ENCODE measurements around the gene EPHB1.
A peak's percentile ranks its signal among the peaks of the same experiment; 100 is the strongest.

The EPHB1 gene

DNA sequence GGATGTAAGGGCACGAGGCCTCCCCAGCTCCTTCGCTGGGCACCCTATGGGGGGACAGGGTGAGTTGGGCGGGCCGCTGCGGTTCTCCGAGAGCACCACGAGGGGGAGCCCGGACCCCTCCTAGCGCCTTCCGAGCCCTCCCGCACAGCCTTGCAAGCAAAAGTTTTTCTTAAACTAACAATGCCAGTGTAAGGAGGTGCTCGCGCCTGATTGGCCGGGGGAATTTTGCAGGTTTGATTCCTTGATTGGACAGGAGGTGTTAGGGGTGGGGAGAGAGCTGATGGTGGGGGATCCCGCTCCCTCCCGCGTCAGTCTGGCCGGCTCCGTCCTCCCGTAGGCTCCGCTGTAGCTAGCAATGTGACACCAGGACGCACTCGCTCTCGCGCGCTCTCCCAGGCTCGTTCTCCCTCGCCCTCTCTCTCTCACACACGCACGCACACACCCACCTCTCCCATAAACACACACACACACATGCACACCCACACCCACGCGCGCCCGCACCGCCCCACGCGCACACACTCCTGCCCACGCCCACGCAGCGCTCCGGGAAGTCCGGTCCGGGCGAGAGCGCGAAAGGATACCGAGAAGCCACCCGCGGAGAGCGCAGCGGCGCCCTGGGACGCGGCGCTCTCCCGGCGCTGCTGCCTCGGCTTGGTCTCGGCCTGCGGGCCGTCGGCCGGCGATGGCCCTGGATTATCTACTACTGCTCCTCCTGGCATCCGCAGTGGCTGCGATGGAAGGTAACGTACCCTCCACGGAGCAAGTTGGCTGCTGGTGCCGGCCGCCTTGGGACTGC, at the start of gene EPHB1:
EPHB1 (plus strand) TSS at position 311 of the 796 bp plus-strand sequence.
- peak; percentile 47 for DNase-seq (ENCODE audit: low read depth)

DNA sequence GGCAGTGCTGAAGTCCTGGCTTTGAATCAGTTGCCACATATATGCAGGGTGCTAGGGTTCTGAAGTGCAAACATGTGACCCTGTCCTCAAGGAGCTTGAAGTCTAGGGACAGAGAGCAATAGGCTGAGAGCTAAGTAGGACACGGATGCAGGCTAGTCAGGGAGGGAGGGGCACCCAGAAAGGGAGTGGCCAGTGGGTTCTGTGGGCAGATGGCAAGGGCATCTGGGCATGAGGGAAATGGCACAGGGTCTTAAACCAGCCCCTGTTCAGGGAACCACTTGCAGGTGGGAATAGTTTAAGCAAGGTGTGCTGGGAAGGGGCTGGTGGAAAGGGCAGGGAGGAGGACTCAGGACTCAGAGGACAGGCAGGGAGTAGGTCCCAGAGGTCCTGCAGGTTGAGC, 46.4 kb upstream of the EPHB1 start:
- DNase-seq (ENCODE audit: low read depth), result no peak

DNA sequence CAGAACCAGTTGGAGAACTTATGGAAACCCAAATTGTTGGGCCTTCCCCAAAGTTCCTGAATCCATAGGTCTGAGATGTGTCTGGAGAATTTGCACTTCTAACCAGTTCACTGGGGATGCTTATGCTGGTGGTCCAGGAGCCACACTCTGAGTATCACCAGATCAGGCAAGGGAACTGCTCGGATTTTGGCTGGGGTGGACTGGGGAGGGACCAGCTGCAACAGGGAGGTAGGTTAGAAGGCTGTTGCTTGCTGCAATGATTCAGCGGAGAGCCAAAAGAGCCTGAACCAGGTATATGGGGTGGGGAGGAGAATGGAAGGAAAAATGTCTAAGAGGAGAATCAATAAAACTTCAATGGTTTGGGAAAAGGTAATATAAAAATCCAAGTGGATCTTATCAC, 45.9 kb upstream of the EPHB1 start:
- DNase-seq (ENCODE audit: low read depth), result no peak

DNA sequence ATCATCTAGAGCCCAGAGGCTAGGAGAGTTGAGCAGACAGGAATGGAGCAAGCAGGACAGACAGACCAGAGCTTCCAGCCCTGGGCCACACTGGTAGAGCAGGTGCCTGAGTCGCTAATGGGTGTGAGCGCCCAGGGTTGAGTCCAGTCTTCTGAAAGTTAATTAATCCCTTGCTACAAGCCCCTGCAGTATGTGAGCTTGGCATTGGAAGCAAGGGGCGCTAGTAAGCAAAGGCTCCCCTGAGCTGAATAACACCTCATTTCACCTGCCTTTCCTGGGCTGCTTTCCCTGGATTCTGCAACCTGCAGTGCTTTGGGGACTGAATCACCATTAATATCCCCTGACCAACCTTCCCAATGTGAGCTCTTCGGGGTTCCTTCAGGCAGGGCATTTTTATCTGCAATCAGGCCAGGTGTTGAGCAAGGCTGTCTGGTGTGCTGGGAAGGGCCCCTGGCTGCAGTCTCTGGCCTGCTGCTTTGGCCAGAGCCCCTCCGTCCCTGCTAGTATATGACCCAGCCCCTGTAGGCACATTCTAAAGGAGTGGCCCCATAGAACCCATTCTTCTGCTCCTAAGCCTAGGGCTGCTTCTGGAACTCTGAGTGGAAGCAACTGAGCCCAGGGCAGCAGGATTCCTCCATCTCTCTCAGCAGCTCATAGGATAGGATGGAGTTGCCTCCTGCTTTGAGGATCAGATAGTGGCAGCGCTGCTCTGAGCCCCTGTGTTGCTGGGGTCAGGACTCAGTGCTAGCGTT, 45.1 kb upstream of the EPHB1 start:
- DNase-seq (ENCODE audit: low read depth), result no peak

DNA sequence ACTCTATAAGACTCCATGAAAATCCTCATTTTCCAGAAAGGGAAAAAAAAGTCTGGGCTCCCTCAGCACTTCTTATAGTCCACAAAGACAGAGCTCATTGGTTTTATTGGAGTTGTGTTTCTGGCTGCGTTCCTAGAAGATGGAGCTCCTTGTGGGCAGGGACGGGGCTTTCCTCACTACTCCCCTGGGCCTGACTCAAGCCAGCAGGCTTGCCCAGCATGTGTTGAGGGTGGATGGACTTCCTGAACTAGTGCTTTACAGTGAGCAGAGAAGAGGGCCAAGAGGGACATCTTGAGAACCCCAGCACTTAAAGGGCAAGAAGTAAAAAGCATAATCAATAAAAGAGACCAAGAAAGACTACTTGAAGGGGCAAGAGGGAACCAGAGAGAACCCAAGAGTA, 43.2 kb upstream of the EPHB1 start:
- no peak for DNase-seq (ENCODE audit: low read depth)

DNA sequence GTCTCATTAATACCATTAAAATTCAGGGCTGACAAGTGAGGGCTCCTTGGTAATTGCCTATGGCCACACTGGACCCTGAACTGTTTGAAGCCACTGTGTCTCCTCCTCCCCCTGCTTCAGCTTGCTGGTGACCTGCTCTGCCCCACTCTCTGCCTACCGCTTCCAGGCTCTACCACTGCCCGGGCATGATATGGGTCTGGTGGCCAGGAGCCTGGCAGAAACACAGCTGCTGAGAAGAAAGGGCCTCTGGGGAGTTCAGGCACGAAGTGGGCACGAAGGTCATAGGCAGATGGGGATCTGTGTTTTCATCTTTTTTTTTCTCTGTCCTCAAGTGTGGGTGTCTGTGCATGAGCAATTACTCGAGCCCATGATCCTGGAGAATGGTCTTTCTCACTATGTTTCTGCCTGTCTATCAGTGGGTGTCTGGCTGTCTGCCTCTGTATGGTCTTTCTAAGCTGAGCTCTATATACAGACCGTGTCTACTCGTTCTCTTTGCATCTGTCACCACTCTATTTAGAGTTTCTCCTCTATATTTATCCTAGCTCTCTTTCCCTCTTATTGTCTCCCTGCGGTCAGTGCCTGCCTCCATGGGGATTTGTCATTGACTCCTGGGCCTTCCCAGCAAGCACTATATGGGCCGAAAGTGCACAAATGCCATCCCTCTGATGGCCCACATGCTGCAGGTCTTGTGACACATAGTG, 42.1 kb upstream of the EPHB1 start:
- DNase-seq (ENCODE audit: low read depth), result no peak

DNA sequence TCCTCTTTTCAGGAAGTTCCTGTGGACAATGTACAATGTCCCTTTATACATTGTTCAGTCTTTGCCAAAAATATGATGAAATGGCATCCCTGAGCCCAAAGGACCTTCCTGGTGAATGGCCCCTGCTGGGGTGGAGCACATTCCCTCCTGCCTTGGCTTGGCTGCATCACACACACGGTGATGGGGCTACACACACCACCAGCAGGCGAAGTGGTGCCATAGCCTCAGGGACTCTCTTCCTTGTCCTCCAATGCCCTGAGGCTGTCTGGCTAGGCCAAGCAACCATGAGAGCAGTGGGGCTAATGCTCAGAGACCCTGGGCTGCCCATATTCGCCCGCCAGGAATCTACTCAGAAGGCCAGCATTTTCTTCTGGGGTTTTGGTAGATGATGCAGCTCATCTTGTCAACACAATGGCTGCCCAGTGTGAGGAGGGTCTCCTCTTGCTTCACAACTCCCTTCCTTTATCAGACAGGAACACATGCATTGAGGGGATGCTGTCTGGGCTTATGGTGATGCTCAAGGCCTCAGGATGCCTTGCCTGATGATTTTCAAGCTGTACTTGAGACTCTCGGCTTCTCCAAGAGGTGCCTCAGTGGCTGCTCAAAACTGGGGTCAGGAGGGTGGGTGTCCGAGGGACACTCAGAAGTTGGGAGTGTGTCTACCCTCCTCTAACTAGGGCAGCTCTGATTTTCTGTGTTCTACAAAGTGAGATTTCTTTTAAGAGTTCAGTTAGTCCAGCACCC, 40.9 kb upstream of the EPHB1 start:
- DNase-seq (ENCODE audit: low read depth), result no peak

DNA sequence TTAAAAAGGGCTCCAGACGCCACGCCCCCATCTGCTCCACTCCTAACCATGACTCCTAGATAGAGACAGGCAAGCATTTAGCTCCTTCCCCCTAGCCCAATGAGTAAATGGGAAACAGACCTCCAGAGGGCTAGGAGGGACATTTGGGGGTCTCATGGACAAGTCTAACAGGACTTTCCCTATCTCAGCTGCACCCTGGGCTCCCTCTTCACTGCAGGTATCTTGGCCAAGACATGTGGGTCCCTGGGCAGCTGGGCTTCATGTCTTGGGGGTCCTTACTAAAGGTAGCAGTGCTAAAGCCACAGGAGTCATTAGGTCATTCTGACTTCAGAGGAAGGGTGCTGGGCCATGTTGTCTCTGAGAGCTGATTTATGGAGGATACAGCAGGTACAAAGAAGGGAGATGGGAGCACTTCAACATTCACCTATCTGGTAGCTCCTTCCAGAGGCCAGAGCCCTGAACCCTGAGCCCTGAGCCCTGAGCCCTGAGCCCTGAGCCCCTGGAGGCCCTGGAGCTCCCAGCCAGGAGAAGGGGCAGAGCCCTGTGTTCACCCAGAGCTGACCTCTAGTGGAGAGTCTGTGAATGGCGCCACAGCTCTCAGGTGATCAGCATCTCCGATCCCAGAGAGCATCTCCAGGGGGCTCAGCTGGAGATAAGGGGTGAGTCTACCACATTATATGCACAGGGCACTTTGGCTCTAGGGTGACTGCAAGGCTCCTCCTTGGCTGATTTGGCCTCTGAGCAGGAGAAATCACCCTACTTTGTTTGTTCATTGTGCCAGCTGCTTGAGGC, 40.1 kb upstream of the EPHB1 start:
- peak; percentile 19 for DNase-seq (ENCODE audit: low read depth)

DNA sequence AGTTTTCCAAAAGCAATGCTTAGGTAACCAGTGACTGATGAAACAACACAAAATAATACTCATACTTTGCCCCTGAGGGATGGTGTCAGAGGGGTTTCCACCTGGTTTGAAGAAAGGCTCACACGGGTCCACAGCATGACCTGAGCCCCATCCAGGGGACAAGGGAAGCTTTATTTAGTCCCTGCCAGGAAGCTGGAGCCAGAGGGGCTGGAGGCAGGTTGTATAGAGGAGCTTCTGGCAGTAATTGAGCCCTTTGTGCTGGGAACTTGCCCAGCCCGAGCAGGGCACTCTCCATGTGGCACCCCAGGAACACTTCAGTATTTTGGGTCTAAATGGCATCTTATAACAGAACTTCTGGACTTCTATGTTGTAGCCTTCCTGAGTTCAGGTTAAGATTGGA, 39.2 kb upstream of the EPHB1 start:
- no peak for DNase-seq (ENCODE audit: low read depth)

DNA sequence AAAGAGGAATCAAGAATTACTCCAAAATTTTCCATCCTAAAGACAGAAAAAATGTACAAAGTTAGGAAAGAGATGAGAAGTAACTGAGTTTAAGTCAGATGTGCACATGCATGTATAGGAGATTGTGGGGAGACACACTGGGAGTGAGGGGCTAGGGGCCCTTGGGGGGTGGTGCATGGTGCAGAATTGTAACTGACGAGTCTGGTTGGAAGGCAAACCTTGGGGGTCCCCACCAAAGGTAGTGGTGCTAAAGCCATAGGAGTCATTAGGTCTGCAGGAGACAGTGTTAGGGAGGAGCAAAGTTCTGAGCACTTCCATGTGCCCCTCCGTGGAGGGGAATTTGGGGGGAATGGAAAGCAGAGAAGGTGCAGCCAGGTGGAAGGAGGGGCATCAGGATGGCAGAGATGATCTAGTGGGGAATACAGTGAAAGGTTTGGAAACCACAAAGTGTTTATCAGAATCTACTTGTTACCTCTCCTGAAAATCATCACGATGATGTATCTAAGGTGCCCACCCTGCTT, 37.5 kb upstream of the EPHB1 start:
- no peak for DNase-seq (ENCODE audit: low read depth)

DNA sequence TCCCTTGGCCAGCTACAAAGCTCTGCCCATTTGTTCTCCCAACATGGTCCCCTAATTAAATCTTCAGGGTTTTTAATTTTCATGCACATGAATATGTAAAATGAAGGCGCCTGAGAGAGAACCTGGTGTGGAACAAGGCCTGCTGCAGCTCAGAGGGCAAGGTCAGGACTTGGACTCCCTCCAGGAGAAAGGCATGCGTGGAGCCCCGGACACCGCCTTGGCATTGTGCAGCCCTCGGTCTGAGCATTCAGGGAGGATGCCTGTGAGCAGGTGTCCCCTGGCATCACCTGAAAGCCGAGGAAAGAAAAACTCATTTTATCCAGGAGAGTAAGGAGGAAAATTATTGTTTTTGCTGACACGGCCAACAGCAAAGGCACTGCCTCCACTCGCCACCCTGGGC, 33.8 kb upstream of the EPHB1 start:
- DNase-seq (ENCODE audit: low read depth), result no peak

DNA sequence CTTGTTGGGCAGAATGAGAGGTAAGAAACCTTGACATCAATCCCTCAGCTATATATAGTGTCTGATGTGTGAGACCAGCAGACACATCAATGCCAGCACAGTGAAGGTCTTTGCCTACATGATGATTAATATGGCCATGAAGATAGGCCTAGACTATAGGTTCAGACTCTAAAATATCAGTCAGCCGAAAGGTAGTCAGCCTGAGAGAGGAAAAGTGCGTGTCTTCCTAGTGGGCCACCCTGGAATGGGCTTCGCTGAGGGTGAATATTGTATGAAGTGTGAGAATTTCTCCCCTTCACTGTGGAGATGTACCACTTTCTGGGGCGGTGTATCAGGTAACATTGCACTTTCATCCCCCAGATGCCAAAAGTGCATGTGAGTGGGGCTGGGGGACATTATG, 33.0 kb upstream of the EPHB1 start:
- DNase-seq (ENCODE audit: low read depth), result no peak

DNA sequence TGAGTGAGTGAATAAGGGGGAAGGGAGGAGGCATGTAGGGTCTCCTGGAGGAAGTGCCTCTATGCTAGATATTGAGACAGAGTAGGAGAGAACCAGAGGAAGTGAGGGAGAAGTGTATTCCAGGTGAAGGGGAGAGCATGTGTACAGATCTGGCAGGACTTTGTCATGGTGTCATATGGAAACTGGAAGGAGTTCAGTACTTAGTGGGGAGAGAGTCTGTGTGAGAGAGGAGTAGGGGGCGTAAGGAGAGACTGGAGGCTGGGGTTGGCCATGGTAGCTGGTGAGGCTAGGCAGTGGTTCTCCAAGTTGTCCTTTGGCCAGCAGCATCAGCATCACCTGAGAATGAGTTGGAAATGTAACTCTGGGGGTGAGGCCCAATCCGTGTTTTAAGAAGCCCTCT, 29.6 kb upstream of the EPHB1 start:
- no peak for DNase-seq (ENCODE audit: low read depth)

DNA sequence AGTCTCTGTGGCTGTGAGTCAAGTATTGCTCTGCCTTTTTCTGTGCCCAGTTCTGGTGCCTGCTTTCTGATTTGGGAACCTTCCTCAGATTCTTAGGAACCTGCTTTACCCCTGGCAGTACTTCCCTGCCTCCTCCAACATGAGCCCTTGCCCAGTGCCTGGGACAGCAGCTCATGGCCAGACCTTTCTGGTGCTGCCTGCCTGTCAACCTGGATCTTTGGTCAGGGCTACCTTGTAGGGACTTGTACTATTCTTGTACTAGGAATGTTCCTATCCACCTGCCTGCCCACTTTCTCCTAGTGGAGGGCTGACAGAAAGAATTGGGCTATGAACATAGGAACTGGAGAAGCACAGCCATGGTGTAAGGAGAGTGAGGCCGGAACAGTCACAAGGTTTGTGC, 28.8 kb upstream of the EPHB1 start:
- DNase-seq (ENCODE audit: low read depth), result no peak

DNA sequence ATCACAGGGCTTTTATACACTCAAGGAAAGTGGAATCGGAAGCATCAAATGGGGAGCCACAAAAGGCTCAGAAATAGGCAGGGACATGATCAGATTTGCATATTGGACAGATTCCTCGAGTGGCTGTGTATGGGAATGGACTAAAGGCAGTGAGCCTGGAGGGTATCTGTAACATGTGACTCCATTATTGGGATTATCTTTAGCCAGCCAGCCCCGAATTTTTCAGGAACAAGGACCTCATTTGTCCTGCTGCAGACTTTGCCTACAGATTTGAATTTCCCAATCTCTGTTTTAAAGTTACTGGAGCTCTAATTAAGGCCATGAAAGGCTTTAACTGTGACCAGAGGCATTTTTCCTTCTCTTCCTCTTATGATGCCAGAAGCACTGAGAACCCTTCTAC, 26.9 kb upstream of the EPHB1 start:
- DNase-seq (ENCODE audit: low read depth), result no peak

DNA sequence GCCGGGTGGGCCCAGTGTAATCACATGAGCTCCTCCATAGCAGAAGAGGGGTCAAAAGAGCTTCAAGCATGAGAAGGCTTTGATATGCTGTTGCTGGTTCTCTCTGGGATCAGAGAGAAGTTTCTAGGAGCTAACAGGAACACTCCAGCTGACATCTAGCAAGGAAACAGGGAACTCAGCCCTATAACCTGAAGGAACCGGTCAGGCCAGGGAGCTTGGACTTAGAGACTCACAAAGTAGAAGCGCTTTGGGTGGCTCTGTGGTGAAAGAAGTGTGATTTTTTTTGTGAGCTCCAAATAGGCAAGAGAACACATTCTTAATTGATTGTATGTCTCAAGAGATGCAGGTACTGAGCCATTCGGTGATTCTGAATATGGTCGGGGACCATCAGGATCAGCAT, 26.2 kb upstream of the EPHB1 start:
- no peak for DNase-seq (ENCODE audit: low read depth)

DNA sequence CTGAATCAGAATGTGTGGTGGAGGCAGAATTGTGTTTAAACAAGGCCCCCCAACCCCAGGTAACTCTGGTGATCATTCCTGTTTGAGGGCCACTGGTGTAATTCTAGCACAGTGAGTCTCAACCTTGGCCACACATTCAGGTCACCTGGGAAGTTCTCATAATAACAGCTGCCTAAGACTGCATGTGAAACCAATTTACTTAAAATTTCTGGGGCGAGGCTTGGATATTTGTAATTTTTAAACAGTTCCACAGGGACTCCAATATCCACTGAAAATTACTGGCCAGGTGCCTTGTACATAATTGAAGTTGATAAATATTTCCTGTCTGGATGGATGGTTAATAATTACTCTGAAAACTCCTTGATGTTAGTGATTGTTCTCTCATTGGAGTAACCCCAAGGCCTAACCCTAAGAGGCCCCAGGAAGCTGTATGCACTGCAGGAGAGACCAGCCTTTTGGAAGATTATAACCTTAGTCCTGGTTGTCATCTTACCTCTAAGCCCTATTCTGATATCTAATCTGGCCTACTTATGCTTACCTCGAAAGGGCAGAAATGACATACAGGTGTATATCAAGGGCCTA, 25.7 kb upstream of the EPHB1 start:
- no peak for DNase-seq (ENCODE audit: low read depth)

DNA sequence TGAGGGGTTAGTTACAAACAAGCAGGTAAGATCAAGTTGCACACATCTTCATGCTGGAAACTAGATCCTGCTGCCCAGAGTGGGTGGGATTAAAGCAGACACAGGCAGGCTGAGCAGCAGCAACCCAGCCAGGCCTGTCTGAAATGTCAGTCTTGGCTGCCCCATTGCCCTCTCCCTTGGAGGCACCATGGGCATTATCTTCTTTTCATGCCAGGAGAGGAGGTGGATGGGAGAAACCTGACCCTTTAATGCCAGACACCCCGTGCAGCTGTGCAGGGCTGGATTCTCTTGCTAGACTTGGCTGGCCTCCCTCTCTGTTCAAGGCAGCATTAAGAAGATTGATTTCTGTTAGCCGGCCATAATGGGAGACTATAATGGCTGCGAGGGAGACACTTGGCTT, 23.0 kb upstream of the EPHB1 start:
- no peak for DNase-seq (ENCODE audit: low read depth)

DNA sequence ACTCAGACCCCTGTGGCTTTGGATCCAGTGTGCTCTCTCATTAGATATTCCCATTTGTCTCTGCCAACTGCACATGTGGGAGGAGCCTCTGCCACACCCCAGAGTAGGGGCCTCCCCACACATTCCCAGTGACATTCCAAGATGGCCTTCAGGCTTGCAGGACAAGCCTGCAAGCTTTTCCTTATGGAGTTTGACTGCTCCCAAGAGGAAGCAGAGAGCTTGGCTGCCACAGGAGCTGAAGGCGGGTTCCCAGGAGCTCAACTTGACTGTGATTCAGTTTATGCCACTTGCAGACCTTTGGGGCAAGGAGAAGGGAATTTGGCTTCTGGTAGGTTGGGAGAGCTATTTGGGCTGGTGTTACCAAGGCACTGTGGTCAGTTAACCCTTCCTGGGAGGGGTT, 22.5 kb upstream of the EPHB1 start:
- no peak for DNase-seq (ENCODE audit: low read depth)

DNA sequence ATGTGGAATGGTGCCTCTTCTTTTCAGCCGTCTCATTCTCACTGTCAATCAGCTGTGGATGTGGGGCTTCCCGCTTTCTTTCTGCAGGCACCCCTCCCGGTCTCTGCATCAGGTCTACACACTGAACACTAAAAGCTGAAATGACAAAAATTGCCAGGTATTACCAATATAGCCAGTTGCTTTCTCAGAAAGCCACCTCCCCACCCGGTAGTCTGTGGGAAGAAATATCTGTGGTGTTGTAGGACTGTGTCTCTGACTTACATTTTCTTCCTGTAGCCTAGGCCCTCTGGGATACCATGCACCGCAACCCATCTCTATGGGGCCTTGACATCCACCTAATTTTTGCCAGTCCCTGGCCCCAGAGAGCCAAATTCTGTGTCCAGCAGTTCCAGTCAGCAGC, 19.2 kb upstream of the EPHB1 start:
- no peak for DNase-seq (ENCODE audit: low read depth)

DNA sequence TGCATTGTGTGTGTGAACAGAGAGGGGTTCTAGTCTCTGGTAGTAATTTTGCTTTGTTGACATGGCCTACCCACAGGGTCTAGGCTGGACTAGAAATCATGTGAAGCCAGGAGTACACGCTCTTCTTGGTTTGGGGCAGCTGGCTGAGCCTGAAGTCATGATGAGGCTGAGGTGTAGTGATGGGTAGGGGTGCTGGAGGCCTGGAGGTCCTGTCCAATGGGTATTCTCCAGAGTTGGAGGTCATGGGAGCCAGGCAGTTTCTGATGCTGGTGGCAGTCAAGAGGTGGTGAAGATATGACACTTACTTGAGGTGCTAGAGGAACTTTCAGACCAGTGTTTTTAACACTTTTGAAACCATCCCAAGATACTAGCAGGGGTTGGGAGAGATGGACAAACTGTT, 18.5 kb upstream of the EPHB1 start:
- no peak for DNase-seq (ENCODE audit: low read depth)

Data from activated T-cell treated with anti-CD3 and anti-CD28 coated beads for 24 hours (primary cell).